Adrenal gland (tissue), 12 donors: Measurements from ENCODE around the gene ZBTB18. TPM values are rescaled to one million over a fixed set of nuclear protein-coding genes. Genes with fewer than 3 reads are reported as not detected.

Experiments used
- DNase-seq, 7 donors: peaks; one replicate each; pipeline ENCODE4 v3.0.0-alpha.2; 2019 to 2020
- H3K27ac ChIP-seq, 5 donors: fragments of 200-600 bp; sonication (generic) in 4 of 5; 1 replicate in 3 of 5; 2 replicates in 2 of 5; pipeline versions ENCODE4 v1.5.1 to v1.8.0; 2016 to 2020; ENCODE audit warnings: mild to moderate bottlenecking in 1 of 5
- H3K27me3 ChIP-seq: fragments of 200-600 bp; 2 replicates; pipeline ENCODE4 v1.8.0; 2021
- H3K36me3 ChIP-seq, 2 donors: fragments of 200-600 bp; replicated peaks in 1 of 2; 1 replicate in 1 of 2; 2 replicates in 1 of 2; pipeline versions ENCODE4 v1.5.1 to v1.8.0; 2018 to 2022
- H3K4me1 ChIP-seq, 2 donors: fragments of 200-600 bp; replicated peaks in 1 of 2; 1 replicate in 1 of 2; 2 replicates in 1 of 2; pipeline versions ENCODE4 v1.5.1 to v1.8.0; 2018 to 2021
- H3K4me3 ChIP-seq, 4 donors: fragments of 200-600 bp; sonication (generic) in 3 of 4; one replicate each; pipeline ENCODE4 v1.5.1; 2016 to 2018
- H3K9me3 ChIP-seq, 3 donors: fragments of 200-600 bp; sonication (generic) in 1 of 3; replicated peaks in 1 of 3; 1 replicate in 2 of 3; 2 replicates in 1 of 3; pipeline versions ENCODE4 v1.5.1 to v1.8.0; 2016 to 2021
- POLR2A ChIP-seq, 2 donors: fragments of 450-650 bp; IDR thresholded peaks; one replicate each; pipeline ENCODE4 v1.6.1; 2017; ENCODE audit warnings: antibody characterized with exemption in 2 of 2, mild to moderate bottlenecking in 2 of 2, moderate library complexity in 1 of 2
- WGBS, 4 donors: extraction: QIAGEN DNeasy Blood & Tissue Kit in 2 of 4; methylation state at CpG; one replicate each; pipeline versions ENCODE4 v1.1.5 to v1.1.7; 2013 to 2017; 5-methylcytosine and 5-hydroxymethylcytosine counted together
- intact Hi-C, 2 donors: fragments of 100-400 bp; cut with DNase I; formaldehyde crosslinking; loops; one replicate each; pipeline versions ENCODE4 v1.14.1 to v1.15.0; 2022 to 2023
- polyA plus RNA-seq, 3 donors: library from polyadenylated mRNA; stranded (reverse); fragments of 200-250 nt in 2 of 3; fragments of 350-450 nt in 1 of 3; fragmentation: Illumina TruSeq in 1 of 3; extraction: RNeasy Lipid Tissue Mini Kit (QIAGEN cat#74804) in 1 of 3; gene quantifications; one replicate each; pipeline ENCODE4 v1.2.3, GENCODE V29; 2013 to 2014
- total RNA-seq, 9 donors: library from RNA; depleted of rRNA in 4 of 9; stranded (reverse); fragments of >200 nt in 4 of 9; fragments of 120-200 nt in 1 of 9; fragmentation: NEBNext Ultra II Directional in 1 of 9; extraction: Animal tissue kit (Norgen Biotek cat#: 25700) in 1 of 9; gene quantifications; one replicate each; pipeline versions ENCODE4 v1.1.0 to v1.2.4, GENCODE V29; 2013 to 2023
- TF ChIP-seq, protein P1 (sequence below), 6 experiments: fragments of 450-650 bp in 4 of 6; fragments of 200-600 bp in 2 of 6; sonication (generic) in 1 of 6; IDR thresholded peaks; 1 replicate in 5 of 6; 2 replicates in 1 of 6; pipeline versions ENCODE4 v1.5.1 to v1.8.0; 2016 to 2021; ENCODE audit warnings: antibody characterized with exemption in 6 of 6, mild to moderate bottlenecking in 2 of 6, moderate library complexity in 1 of 6
- donor health status: healthy with polysubstance abuse.
- donor health status: Bipolar disorder and iron deficiency.
- donor health status: DM: yes; HTN: yes; CAD: no.
- donor health status: DM: no; HTN: no; CAD: no.
- donor health status: DM: no; HTN: no; CAD: no.
- donor health status: DM: yes; HTN: yes; CAD: no.

Gene ZBTB18
- total and polyA plus RNA-seq, 12 donors = 4.8 to 15.1 (median 8.4) TPM

DNA sequence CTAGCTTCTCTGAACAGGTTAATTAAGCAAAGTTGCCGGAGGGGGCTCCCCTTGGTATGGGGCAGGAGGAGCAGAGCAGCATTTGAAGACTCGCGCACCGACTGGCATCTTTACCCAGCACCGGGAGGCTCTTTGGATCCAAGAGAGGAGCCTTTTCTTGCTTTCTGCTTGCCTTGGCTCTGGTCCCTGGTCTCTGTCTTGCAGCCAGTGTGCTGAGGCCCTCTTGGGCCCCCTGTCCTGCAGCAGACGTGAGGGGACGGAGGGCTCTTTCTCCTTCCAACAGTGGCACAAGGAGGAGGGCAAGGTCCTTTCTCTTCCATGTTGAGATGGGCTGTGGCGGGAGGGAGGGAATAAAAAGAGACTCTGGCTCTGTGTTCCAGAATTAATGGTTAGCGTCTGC is 45.6 kb downstream of the ZBTB18 start:
- Histone ChIP-seq H3K9me3 (no peaks in the 10 kb centered on the region), H3K36me3 (no peaks in the 10 kb centered on the region), H3K4me1 (no peaks in the 10 kb centered on the region), H3K27ac (no peak overlapping the region), H3K4me3 (no peak overlapping the region), H3K27me3 (peaks cover 27% of the 10 kb centered on the region)
- intact Hi-C loops = no loop called here
- TF ChIP-seq, protein P1, sequence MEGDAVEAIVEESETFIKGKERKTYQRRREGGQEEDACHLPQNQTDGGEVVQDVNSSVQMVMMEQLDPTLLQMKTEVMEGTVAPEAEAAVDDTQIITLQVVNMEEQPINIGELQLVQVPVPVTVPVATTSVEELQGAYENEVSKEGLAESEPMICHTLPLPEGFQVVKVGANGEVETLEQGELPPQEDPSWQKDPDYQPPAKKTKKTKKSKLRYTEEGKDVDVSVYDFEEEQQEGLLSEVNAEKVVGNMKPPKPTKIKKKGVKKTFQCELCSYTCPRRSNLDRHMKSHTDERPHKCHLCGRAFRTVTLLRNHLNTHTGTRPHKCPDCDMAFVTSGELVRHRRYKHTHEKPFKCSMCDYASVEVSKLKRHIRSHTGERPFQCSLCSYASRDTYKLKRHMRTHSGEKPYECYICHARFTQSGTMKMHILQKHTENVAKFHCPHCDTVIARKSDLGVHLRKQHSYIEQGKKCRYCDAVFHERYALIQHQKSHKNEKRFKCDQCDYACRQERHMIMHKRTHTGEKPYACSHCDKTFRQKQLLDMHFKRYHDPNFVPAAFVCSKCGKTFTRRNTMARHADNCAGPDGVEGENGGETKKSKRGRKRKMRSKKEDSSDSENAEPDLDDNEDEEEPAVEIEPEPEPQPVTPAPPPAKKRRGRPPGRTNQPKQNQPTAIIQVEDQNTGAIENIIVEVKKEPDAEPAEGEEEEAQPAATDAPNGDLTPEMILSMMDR (IDR thresholded peaks at IDR 0.05) = no peak
- no peak for TF ChIP-seq POLR2A (IDR thresholded peaks at IDR 0.05)
- DNase-seq = no peak
- 84 to 94% (median 90%) methylated on average over 9 of the region's 9 CpGs for WGBS, 4 donors

DNA sequence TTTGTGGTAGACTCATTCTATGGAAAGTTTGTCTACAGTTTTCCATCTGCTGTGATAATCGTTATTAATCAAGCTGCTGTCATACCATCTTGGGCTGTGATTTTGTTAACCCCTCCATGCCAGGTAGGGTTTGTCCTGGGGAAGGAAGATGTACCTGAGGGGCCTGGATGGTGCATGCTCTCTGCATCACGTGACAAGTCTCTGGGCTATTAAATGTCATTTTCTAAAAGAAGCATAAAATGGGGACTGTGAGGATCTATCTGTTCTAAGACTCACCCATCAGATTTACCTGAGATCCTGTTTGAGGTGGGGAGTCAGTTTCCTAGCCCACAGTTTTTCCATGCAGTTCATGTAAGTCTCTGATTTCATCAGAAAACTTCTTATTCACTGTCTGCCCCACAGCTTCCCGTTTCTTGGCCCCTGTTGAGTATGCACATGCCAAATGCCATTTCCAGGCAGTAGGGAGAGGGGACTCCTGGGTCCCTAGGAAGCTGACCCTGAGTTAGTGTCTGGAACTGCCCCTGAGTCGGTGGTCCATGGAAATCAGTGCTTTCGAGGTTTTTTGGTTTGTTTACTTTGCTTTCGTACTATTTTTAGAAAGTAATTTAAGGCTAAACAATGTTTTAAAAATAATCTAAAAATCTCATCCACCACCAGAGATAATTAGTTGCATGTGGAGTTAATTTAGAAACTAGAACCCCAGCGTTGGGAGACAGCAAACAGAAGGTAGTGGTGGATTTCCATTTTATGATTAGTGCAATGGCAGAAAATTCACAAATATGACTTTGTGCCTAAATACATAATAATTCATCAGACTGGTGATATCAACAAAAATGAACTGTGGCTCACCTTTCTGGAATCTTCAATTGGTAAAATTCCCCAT is 46.7 kb downstream of the ZBTB18 start:
- no peaks in the 10 kb centered on the region for H3K9me3 ChIP-seq
- no peaks in the 10 kb centered on the region for H3K4me1 ChIP-seq
- no peak overlapping the region for H3K4me3 ChIP-seq
- H3K27ac ChIP-seq = no peak overlapping the region
- no peaks in the 10 kb centered on the region for H3K36me3 ChIP-seq
- no peak for DNase-seq
- peaks cover 30% of the 10 kb centered on the region for H3K27me3 ChIP-seq
- intact Hi-C loops = no loop called here
- 52 to 57% (median 54%) methylated on average over 7 of the region's 7 CpGs for WGBS, 4 donors
- no peak for TF ChIP-seq POLR2A (IDR thresholded peaks at IDR 0.05)
- TF ChIP-seq, protein P1 (IDR thresholded peaks at IDR 0.05) = no peak

DNA sequence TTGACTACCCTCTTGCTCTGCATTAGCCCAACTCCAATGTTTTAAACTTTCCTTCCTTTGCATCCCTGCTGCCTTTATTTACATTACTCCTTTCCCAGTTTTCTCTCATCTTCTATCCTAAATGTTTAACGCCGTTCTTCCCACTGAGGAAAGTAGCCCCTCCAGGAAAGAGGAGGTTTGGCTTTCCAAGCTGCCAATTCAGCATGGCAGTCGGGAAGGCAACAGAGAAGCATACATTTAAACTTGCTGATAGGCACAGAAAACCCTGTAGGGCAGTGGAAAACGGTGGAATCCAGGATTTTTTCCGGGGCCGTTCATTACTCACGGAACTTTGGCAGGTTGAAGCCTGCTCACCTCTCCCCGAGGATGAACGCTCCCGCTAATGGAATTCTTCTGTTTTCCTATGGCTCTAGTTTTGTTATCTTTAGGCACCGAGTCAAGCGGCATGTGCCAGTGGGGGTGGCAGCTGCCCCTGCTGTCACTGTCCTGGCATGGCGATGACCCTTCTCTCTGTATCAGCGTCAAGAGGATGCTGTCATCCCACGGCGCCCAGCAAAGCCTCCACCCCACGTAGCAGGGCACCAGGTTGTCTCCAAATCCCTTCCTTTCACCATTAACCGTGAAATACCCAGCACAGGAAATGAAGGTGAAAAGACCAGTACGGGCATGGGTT is 48.3 kb downstream of the ZBTB18 start:
- intact Hi-C loops = no loop called here

DNA sequence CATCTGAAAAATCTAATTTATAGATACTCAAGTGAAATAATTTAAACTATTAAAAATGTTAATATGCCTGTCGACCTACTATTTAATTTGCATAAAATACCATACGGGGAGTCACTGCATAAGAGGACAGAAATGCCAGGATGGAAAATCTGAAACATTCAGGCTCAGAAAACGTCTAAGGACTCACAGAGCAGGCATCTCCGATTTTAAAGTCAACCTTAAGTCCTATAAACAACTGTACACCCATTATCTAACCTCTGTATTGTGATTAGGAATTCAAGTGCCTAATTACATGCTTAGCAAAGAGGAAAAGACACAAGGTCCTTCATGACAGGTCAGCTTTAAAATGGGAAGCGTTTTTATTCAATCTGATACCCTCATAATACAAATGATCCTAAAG is 49.2 kb downstream of the ZBTB18 start:
- Histone ChIP-seq H3K36me3 (no peaks in the 10 kb centered on the region), H3K4me1 (no peaks in the 10 kb centered on the region), H3K4me3 (no peak overlapping the region), H3K27me3 (peaks cover 30% of the 10 kb centered on the region), H3K27ac (no peak overlapping the region), H3K9me3 (no peaks in the 10 kb centered on the region)
- DNase-seq = no peak
- WGBS, 4 donors = 47 to 53% (median 51%) methylated on average over 5 of the region's 5 CpGs
- TF ChIP-seq POLR2A (IDR thresholded peaks at IDR 0.05) = no peak
- TF ChIP-seq, protein P1 (IDR thresholded peaks at IDR 0.05) = no peak
- intact Hi-C loops = no loop called here

More for the DNA sequence above, 48.3 kb downstream of the ZBTB18 start:
- Histone ChIP-seq H3K27ac (no peak overlapping the region), H3K4me1 (no peaks in the 10 kb centered on the region), H3K9me3 (no peaks in the 10 kb centered on the region), H3K36me3 (no peaks in the 10 kb centered on the region), H3K4me3 (no peak overlapping the region), H3K27me3 (peaks cover 25% of the 10 kb centered on the region)
- DNase-seq = no peak
- no peak for TF ChIP-seq POLR2A (IDR thresholded peaks at IDR 0.05)
- TF ChIP-seq, protein P1 (IDR thresholded peaks at IDR 0.05) = no peak
- 39 to 49% (median 47%) methylated on average over 17 to 19 of the region's 19 CpGs for WGBS, 4 donors
